K562 (cell line): Measurements from ENCODE around the gene KCNE1. TPM values are rescaled to one million over a fixed set of nuclear protein-coding genes. Genes with fewer than 3 reads are reported as not detected.

Source experiments
- ATF2 ChIP-seq: sonication (generic); formaldehyde crosslinking; IDR thresholded peaks from 2 replicates; pipeline ENCODE4 v1.8.1; 2022; ENCODE audit warnings: missing genetic modification reagents
- CHCHD3 ChIP-seq: fragments of 250-450 bp; sonication (Bioruptor Pico); IDR thresholded peaks from 2 replicates; pipeline ENCODE4 v2.1.2; 2022; ENCODE audit warnings: mild to moderate bottlenecking
- EGR1 ChIP-seq: fragments of 450-650 bp; conservative IDR thresholded peaks from 2 replicates; pipeline ENCODE4 v1.6.1; 2017; ENCODE audit warnings: mild to moderate bottlenecking
- FOXJ3 ChIP-seq: sonication (generic); formaldehyde crosslinking; IDR thresholded peaks from 2 replicates; pipeline ENCODE4 v1.4.0; 2020; ENCODE audit warnings: mild to moderate bottlenecking, missing genetic modification reagents
- ID3 ChIP-seq, 2 experiments: fragments of 250-450 bp in 1 of 2; fragments of 450-650 bp in 1 of 2; sonication (Bioruptor Pico) in 1 of 2; IDR thresholded peaks; 2 replicates each; pipeline versions ENCODE4 v1.6.1 to v1.8.0; 2016 to 2021; ENCODE audit warnings: mild to moderate bottlenecking in 2 of 2, moderate library complexity in 2 of 2, missing compliant biosample characterization in 1 of 2, missing genetic modification characterization in 1 of 2
- JUNB ChIP-seq: fragments of 450-650 bp; formaldehyde crosslinking; conservative IDR thresholded peaks from 2 replicates; pipeline ENCODE4 v1.4.0; 2020; ENCODE audit warnings: mild to moderate bottlenecking
- KLF1 ChIP-seq: fragments of 450-650 bp; IDR thresholded peaks from 2 replicates; pipeline ENCODE4 v1.6.1; 2016; ENCODE audit warnings: missing genetic modification characterization, missing compliant biosample characterization
- KLF6 ChIP-seq: fragments of 250-450 bp; sonication (Bioruptor Pico); IDR thresholded peaks from 2 replicates; pipeline ENCODE4 v1.4.0; 2020; ENCODE audit warnings: mild to moderate bottlenecking, moderate library complexity, borderline replicate concordance
- MAFG ChIP-seq: fragments of 450-650 bp; conservative IDR thresholded peaks from 2 replicates; pipeline ENCODE4 v1.6.1; 2016; ENCODE audit warnings: missing genetic modification characterization, missing compliant biosample characterization
- MBD1 ChIP-seq: fragments of 250-450 bp; sonication (Bioruptor Pico); IDR thresholded peaks from 2 replicates; pipeline ENCODE4 v1.8.0; 2022; ENCODE audit warnings: inconsistent platforms
- MECOM ChIP-seq: fragments of 250-450 bp; sonication (Bioruptor Pico); IDR thresholded peaks from 2 replicates; pipeline ENCODE4 v1.8.0; 2022; ENCODE audit warnings: inconsistent platforms
- NEUROD1 ChIP-seq: fragments of 150-350 bp; IDR thresholded peaks from 2 replicates; pipeline ENCODE4 v1.6.1; 2014; ENCODE audit warnings: borderline replicate concordance, low read length, low read depth; ENCODE audit not compliant: partially characterized antibody
- PHB2 ChIP-seq: fragments of 450-650 bp; IDR thresholded peaks from 2 replicates; pipeline ENCODE4 v1.6.1; 2017; ENCODE audit warnings: low read depth
- POLR2H ChIP-seq: IDR thresholded peaks from 2 replicates; pipeline ENCODE4 v1.6.1; 2016; ENCODE audit warnings: missing genetic modification characterization, low read depth, mild to moderate bottlenecking, control low read depth, missing compliant biosample characterization, moderate library complexity
- PTTG1 ChIP-seq: fragments of 450-650 bp; IDR thresholded peaks from 2 replicates; pipeline ENCODE4 v1.6.1; 2016; ENCODE audit warnings: low read depth, mild to moderate bottlenecking, missing genetic modification characterization, missing compliant biosample characterization
- RBFOX2 ChIP-seq: fragments of 200-400 bp; formaldehyde crosslinking; IDR thresholded peaks from 2 replicates; pipeline ENCODE4 v1.6.1; 2017; ENCODE audit warnings: low read depth, mild to moderate bottlenecking, low read length, moderate library complexity
- RCOR1 ChIP-seq, 2 experiments: IDR thresholded peaks; 2 replicates each; pipeline ENCODE4 v1.6.1; 2012; ENCODE audit warnings: low read depth in 2 of 2, low read length in 2 of 2, borderline replicate concordance in 1 of 2, improper control_type of control experiment in 1 of 2
- SNRNP70 ChIP-seq: fragments of 200-400 bp; formaldehyde crosslinking; optimal IDR thresholded peaks from 2 replicates; pipeline ENCODE3; 2017; ENCODE audit warnings: low read depth, low read length
- TEAD1 ChIP-seq, 2 experiments: fragments of 450-650 bp in 1 of 2; sonication (generic) in 1 of 2; formaldehyde crosslinking; IDR thresholded peaks; 2 replicates each; pipeline versions ENCODE4 v1.4.0 to v1.8.0; 2020 to 2022; ENCODE audit warnings: mild to moderate bottlenecking in 2 of 2, missing genetic modification reagents in 1 of 2
- THAP7 ChIP-seq: fragments of 250-450 bp; sonication (Bioruptor Pico); IDR thresholded peaks from 2 replicates; pipeline ENCODE4 v1.5.0; 2021
- U2AF2 ChIP-seq: fragments of 200-400 bp; formaldehyde crosslinking; optimal IDR thresholded peaks from 2 replicates; pipeline ENCODE3; 2017; ENCODE audit warnings: low read depth, mild to moderate bottlenecking, low read length
- ZNF140 ChIP-seq: fragments of 250-450 bp; sonication (Bioruptor Pico); IDR thresholded peaks from 2 replicates; pipeline ENCODE4 v1.8.0; 2021; ENCODE audit warnings: moderate library complexity, mild to moderate bottlenecking, inconsistent platforms
- ZNF324 ChIP-seq: fragments of 250-450 bp; sonication (Bioruptor Pico); IDR thresholded peaks from 2 replicates; pipeline ENCODE4 v1.4.0; 2020; ENCODE audit warnings: mild to moderate bottlenecking
- polyA plus RNA-seq, 8 experiments: library from polyadenylated mRNA; depleted of rRNA in 4 of 8; stranded (reverse) in 5 of 8; unstranded in 3 of 8; fragments of >200 nt; fragmentation: Nextera tagmentation in 2 of 8; fragmentation: Illumina TruSeq in 1 of 8; extraction: Ambion mirVana in 2 of 8; extraction: Trizol in 1 of 8; gene quantifications; 2 replicates each; pipeline versions ENCODE4 v1.2.1 to v1.2.3, GENCODE V29; 2011 to 2014; ENCODE audit warnings: inconsistent platforms in 1 of 8, missing spikeins in 1 of 8
- total RNA-seq, 7 experiments: library from RNA; depleted of rRNA in 6 of 7; stranded (reverse); fragments of >200 nt in 6 of 7; fragmentation: Illumina TruSeq in 2 of 7; extraction: Trizol in 2 of 7; gene quantifications; 2 replicates each; pipeline versions ENCODE4 v1.2.1 to v1.2.3, GENCODE V29; 2011 to 2021; ENCODE audit warnings: low replicate concordance in 1 of 7

KCNE1 gene
- total and polyA plus RNA-seq, 9 of the 15 experiments (the other 6 are each of a cell fraction or from before 2014, with no cell fraction given): 0.05 to 0.22 (median 0.11) TPM; not detected in 3

GRCh38 chr21:34526618-34527290 is 14.7 kb upstream of the KCNE1 start (continued):
- TF ChIP-seq POLR2H (tag): no peak
- no peak for TF ChIP-seq ZNF140
- no peak for TF ChIP-seq CHCHD3 (CRISPR knock-in tag)
- TF ChIP-seq JUNB (CRISPR knock-in tag): peak; percentile 76
- TF ChIP-seq U2AF2: no peak
- no peak for TF ChIP-seq MBD1 (CRISPR knock-in tag)
- TF ChIP-seq TEAD1 (CRISPR knock-in tag; IDR thresholded peaks at IDR 0.05): peak; percentile 27 to 30; a peak in 1 of 4 replicates
- TF ChIP-seq KLF1 (tag): no peak
- no peak for TF ChIP-seq PHB2
- no peak for TF ChIP-seq RCOR1 (IDR thresholded peaks at IDR 0.05; ENCODE audit: borderline replicate concordance in 1 of 2, low read depth in 2 of 2, low read length in 2 of 2)
- TF ChIP-seq ID3 (CRISPR knock-in tag; IDR thresholded peaks at IDR 0.05): no peak
- no peak for TF ChIP-seq ID3 (tag; IDR thresholded peaks at IDR 0.05)
- no peak for TF ChIP-seq KLF6 (CRISPR knock-in tag)
- no peak for TF ChIP-seq EGR1
- no peak for TF ChIP-seq ZNF324 (CRISPR knock-in tag)
- TF ChIP-seq NEUROD1: no peak
- TF ChIP-seq PTTG1: no peak
- no peak for TF ChIP-seq MECOM (CRISPR knock-in tag)
- no peak for TF ChIP-seq SNRNP70
- TF ChIP-seq MAFG (tag): 0 out of 2 replicates have a peak, but pooled peaks have one; percentile 4
- no peak for TF ChIP-seq RBFOX2
- no peak for TF ChIP-seq FOXJ3 (CRISPR knock-in tag)
- no peak for TF ChIP-seq THAP7
- no peak for TF ChIP-seq ATF2 (CRISPR knock-in tag)
